Bone marrow (tissue), 2 donors: ENCODE data around the gene MYBPH.

Source experiments
- DNase-seq, 2 donors: peaks; one replicate each; lab custom pipeline; 2025; lab: John Stamatoyannopoulos, UW

Gene MYBPH

GRCh38 chr1:203200916-203201315, 25.3 kb upstream of the MYBPH start:
- no peak for DNase-seq

- DNase-seq = no peak
Observed at GRCh38 chr1:203199816-203200571, 24.4 kb upstream of the MYBPH start.

GRCh38 chr1:203199481-203199815, 23.8 kb upstream of the MYBPH start:
- no peak for DNase-seq

GRCh38 chr1:203199002-203199401, 23.4 kb upstream of the MYBPH start:
- DNase-seq = no peak

GRCh38 chr1:203197625-203198024, 22.0 kb upstream of the MYBPH start:
- no peak for DNase-seq

GRCh38 chr1:203196371-203196770, 20.7 kb upstream of the MYBPH start:
- no peak for DNase-seq

- DNase-seq = no peak
Observed at GRCh38 chr1:203190949-203191348, 15.3 kb upstream of the MYBPH start.

GRCh38 chr1:203189951-203190352, 14.3 kb upstream of the MYBPH start:
- DNase-seq = no peak

- no peak for DNase-seq
Observed at GRCh38 chr1:203188686-203189232, 13.1 kb upstream of the MYBPH start.

- no peak for DNase-seq
Observed at GRCh38 chr1:203187689-203188264, 12.2 kb upstream of the MYBPH start.

GRCh38 chr1:203187304-203187685, 11.7 kb upstream of the MYBPH start:
- no peak for DNase-seq

GRCh38 chr1:203186446-203187303, 11.0 kb upstream of the MYBPH start, which contains the start of gene CHI3L1:
TSS of gene CHI3L1 (minus strand) at chr1:203186704. CDS start at chr1:203186623, 81 bp downstream.
- DNase-seq = peak in 1 of 2 donors; percentile 16

- no peak for DNase-seq
Observed at GRCh38 chr1:203186091-203186445, 10.4 kb upstream of the MYBPH start.

- DNase-seq = no peak
Observed at GRCh38 chr1:203185585-203185984, 10.0 kb upstream of the MYBPH start.

GRCh38 chr1:203185061-203185461, 9.4 kb upstream of the MYBPH start:
- no peak for DNase-seq

GRCh38 chr1:203184467-203184866, 8.8 kb upstream of the MYBPH start:
- DNase-seq = no peak

GRCh38 chr1:203183828-203184227, 8.2 kb upstream of the MYBPH start:
- DNase-seq = no peak

GRCh38 chr1:203182387-203182953, 6.8 kb upstream of the MYBPH start:
- DNase-seq = no peak

GRCh38 chr1:203181586-203182386, 6.2 kb upstream of the MYBPH start:
- DNase-seq = no peak

GRCh38 chr1:203180611-203181330, 5.1 kb upstream of the MYBPH start:
- no peak for DNase-seq

GRCh38 chr1:203179667-203180005, 4.0 kb upstream of the MYBPH start:
- DNase-seq = no peak
